Lung (tissue), 16 donors: Measurements from ENCODE around the gene AJM1. TPM values are rescaled to one million over a fixed set of nuclear protein-coding genes. Genes with fewer than 3 reads are reported as not detected.
A peak's percentile ranks its signal among the peaks of the same experiment; 100 is the strongest.
"Not testable (repeated sequence)": the region's sequence is repeated elsewhere in the genome, so short reads cannot be mapped to it uniquely, and the experiment has no call there.

Experiments used
- ATAC-seq: fragments of 200-7000 bp; cut with Tn5 transposase; one replicate; pipeline ENCODE4 v1.9.1; 2020; ENCODE audit warnings: moderate number of reproducible peaks; ENCODE audit not compliant: insufficient read depth, low FRiP score
- DNase-seq, 3 donors: peaks; one replicate each; pipeline ENCODE4 v3.0.0-alpha.2; 2013 to 2017
- H3K27ac ChIP-seq, 2 donors: one replicate each; pipeline ENCODE4 v1.5.1; 2013; ENCODE audit warnings: mild to moderate bottlenecking in 2 of 2, moderate library complexity in 2 of 2, control low read depth in 1 of 2, inconsistent platforms in 1 of 2, low read depth in 1 of 2, low read length in 1 of 2
- H3K27me3 ChIP-seq, 3 donors: one replicate each; pipeline ENCODE4 v1.5.1; 2013; ENCODE audit warnings: low read length in 2 of 3; ENCODE audit not compliant: control insufficient read depth in 3 of 3, insufficient read depth in 3 of 3
- H3K36me3 ChIP-seq, 4 donors: one replicate each; pipeline ENCODE4 v1.5.1; 2013; ENCODE audit warnings: low read length in 4 of 4, mild to moderate bottlenecking in 1 of 4, moderate library complexity in 1 of 4; ENCODE audit not compliant: control insufficient read depth in 4 of 4, insufficient read depth in 4 of 4
- H3K4me1 ChIP-seq, 5 donors: one replicate each; pipeline ENCODE4 v1.5.1; 2013; ENCODE audit warnings: low read length in 5 of 5, mild to moderate bottlenecking in 2 of 5, moderate library complexity in 1 of 5; ENCODE audit not compliant: control insufficient read depth in 5 of 5, insufficient read depth in 5 of 5
- H3K4me3 ChIP-seq: one replicate; pipeline ENCODE4 v1.5.1; 2013; ENCODE audit warnings: mild to moderate bottlenecking, control low read depth, moderate library complexity
- H3K9ac ChIP-seq, 2 donors: one replicate each; pipeline ENCODE4 v1.5.1; 2013; ENCODE audit warnings: low read length in 2 of 2, control low read depth in 1 of 2; ENCODE audit not compliant: insufficient read depth in 1 of 2
- H3K9me3 ChIP-seq, 4 donors: one replicate each; pipeline ENCODE4 v1.5.1; 2013; ENCODE audit warnings: low read length in 3 of 4, mild to moderate bottlenecking in 1 of 4, moderate library complexity in 1 of 4; ENCODE audit not compliant: control insufficient read depth in 4 of 4, insufficient read depth in 3 of 4
- WGBS, 2 donors: extraction: QIAGEN DNeasy Blood & Tissue Kit; methylation state at CpG; one replicate each; pipeline ENCODE4 v1.1.7; 2013; 5-methylcytosine and 5-hydroxymethylcytosine counted together
- long read RNA-seq, 5 donors: transcript quantifications; one replicate each; lab custom pipeline, GENCODE V29; 2026
- polyA plus RNA-seq, 2 donors: library from polyadenylated mRNA; stranded (reverse); fragments of 200-250 nt; gene quantifications; one replicate each; pipeline ENCODE4 v1.2.1, GENCODE V29; 2013
- total RNA-seq, 2 donors: library from RNA; depleted of rRNA in 1 of 2; stranded (reverse); fragments of >200 nt in 1 of 2; gene quantifications; one replicate each; pipeline ENCODE4 v1.2.1, GENCODE V29; 2014 to 2021
- TF ChIP-seq, protein P1 (sequence below): IDR thresholded peaks from 2 replicates; pipeline ENCODE4 v1.5.1; 2012; ENCODE audit warnings: mild to moderate bottlenecking; ENCODE audit errors: control extremely low read depth, extremely low read depth
- donor health status: control.
- donor health status: control.
- donor health status: Bipolar disorder and iron deficiency.
- donor health status: healthy.
- donor health status: DM: yes; HTN: yes; CAD: no.

AJM1 gene
- total RNA-seq: 1 to 10 TPM; 1.6 to 4.3 TPM
- polyA plus RNA-seq: 1 to 10 TPM; 1.1 to 1.3 TPM
- long read RNA-seq, donor 1, full-length matches to known transcripts: 6 of 6 reads
- long read RNA-seq, donor 1, partial matches to known transcripts: 0 of 6 reads
- long read RNA-seq, donor 1, other reads (novel, unspliced or antisense): 0 of 6 reads
- long read RNA-seq, donor 2, full-length matches to known transcripts: 2 of 2 reads
- long read RNA-seq, donor 2, partial matches to known transcripts: 0 of 2 reads
- long read RNA-seq, donor 2, other reads (novel, unspliced or antisense): 0 of 2 reads
- long read RNA-seq, donor 3, full-length matches to known transcripts: 4 of 4 reads
- long read RNA-seq, donor 3, partial matches to known transcripts: 0 of 4 reads
- long read RNA-seq, donor 3, other reads (novel, unspliced or antisense): 0 of 4 reads
- long read RNA-seq, donor 4, full-length matches to known transcripts: 3 of 3 reads
- long read RNA-seq, donor 4, partial matches to known transcripts: 0 of 3 reads
- long read RNA-seq, donor 4, other reads (novel, unspliced or antisense): 0 of 3 reads
- long read RNA-seq, donor 5, full-length matches to known transcripts: 6 of 6 reads
- long read RNA-seq, donor 5, partial matches to known transcripts: 0 of 6 reads
- long read RNA-seq, donor 5, other reads (novel, unspliced or antisense): 0 of 6 reads

DNA sequence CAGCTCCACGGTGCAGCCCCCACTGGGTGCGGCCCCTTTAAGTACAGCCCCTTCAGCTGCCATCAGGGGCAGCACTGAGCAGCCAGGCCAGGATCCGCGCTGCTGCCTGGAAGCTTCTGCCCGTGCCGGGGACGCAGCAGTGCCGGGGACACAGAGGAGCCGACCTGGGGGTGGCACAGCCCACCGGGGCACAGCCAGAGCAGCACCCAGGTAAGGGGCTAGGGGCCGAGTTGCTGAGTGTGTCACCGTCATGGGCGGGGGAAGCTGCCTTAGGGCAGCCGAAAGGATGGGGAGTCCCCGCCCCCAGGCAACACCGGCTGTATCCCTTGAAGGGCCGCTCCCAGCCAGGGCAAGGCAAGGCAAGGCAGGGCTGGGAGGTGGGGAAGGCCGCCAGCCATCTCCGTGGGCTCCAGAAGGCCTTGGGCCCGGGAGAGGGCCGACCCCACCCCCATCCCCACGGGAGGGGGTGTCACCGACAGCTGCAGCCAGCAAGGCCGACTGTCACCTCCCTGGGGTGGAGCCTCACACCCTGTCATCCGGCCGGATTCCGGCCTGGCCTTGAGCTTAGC is at the start of gene AJM1:
Gene AJM1, plus strand, starts transcription at position 99 of the 569 bp plus-strand sequence. CDS start 1,937 bp downstream, outside the sequence.
- H3K36me3 ChIP-seq: peaks cover 0 to 30% (median 2%) of the 10 kb centered on the region in 4 donors
- H3K27ac ChIP-seq, H3K9me3 ChIP-seq, H3K9ac ChIP-seq, H3K4me3 ChIP-seq: not testable (repeated sequence)
- H3K4me1 ChIP-seq: peaks cover 0 to 23% (median 12%) of the 10 kb centered on the region in 5 donors
- ATAC-seq (peak; percentile 78), DNase-seq (peak; percentile 78 to 84 (median 83))
- TF ChIP-seq, protein P1, sequence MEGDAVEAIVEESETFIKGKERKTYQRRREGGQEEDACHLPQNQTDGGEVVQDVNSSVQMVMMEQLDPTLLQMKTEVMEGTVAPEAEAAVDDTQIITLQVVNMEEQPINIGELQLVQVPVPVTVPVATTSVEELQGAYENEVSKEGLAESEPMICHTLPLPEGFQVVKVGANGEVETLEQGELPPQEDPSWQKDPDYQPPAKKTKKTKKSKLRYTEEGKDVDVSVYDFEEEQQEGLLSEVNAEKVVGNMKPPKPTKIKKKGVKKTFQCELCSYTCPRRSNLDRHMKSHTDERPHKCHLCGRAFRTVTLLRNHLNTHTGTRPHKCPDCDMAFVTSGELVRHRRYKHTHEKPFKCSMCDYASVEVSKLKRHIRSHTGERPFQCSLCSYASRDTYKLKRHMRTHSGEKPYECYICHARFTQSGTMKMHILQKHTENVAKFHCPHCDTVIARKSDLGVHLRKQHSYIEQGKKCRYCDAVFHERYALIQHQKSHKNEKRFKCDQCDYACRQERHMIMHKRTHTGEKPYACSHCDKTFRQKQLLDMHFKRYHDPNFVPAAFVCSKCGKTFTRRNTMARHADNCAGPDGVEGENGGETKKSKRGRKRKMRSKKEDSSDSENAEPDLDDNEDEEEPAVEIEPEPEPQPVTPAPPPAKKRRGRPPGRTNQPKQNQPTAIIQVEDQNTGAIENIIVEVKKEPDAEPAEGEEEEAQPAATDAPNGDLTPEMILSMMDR: peak; percentile 69
- peaks cover 3 to 17% (median 8%) of the 10 kb centered on the region in 3 donors for H3K27me3 ChIP-seq
- WGBS, 2 donors: 1% methylated on average over 21 to 24 of the region's 27 CpGs

DNA sequence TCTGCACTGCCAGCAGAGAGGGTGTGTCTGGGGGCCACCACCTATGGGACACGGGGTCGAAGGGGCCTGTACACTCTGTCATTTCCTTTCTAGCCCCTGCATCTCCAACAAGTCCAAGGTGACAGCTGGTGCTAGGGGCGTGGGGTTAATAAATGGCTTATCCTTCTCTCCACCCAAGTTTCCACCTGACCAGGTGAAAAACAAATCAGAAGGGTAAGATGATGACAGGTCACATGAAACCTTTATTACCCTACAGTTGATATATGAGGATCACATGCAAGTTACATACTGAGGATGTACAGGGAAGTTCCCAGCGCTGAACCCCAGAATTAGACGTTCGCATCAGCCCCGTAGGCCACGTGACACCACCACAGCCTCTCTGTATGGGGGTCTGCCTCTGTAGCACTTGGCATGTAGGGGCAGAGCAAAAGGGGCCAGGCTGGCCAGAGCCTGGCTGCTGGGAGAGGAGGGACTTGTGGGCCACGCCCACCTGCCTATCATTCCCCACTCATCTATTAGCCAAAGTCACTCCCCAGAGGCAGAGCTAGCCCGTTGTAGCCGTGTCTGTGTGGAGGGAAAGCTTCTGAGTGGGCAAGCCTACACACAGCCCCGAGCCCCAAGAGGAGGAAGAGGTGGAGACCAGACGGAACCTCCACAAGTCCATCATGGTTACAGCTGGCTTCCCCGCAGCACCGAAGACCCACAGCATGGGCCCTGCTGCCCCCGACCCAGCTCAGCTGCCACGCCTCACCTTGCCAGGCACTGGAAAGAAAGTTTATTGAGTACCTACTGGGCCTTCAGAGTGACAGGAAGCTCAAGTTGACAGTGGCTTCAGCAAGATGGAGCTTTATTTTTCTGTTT is 49.0 kb upstream of the AJM1 start:
- TF ChIP-seq, protein P1: no peak
- H3K27ac ChIP-seq: no peak overlapping the region
- no peak for ATAC-seq

DNA sequence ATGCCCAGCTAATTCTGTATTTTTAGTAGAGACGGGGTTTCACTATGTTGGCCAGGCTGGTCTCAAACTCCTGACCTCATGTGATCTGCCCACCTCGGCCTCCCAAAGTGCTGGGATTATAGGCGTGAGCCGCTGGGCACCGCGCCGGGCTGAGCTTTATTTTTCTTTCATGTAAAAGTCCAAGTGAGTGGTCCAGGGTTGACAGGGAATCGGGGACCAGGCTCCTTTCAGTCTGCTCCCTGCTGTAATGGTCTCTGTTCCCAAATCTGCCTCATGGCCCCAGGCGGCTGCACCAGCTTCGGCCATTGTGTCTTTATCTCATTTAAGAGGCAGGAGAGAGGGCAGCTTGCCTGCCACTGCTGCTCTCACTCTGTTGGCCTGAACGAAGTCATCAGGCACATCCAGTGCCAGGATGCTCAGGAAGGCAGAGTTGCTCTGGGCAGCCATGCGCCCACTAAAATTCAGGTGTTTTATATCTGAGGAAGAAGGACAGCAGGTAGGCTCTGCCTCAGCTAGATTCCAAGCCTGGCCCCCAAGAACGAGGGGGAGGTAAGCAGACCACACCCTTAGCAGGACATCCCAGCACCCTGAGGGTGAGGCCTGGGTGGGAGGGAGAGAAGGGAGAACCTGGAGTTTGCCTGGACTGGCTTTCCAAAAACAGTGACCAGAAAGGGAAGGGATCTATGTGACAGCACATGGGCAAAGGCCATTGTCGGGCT is 47.8 kb upstream of the AJM1 start:
- ATAC-seq (no peak), DNase-seq (no peak)
- whole genome bisulfite sequencing, 2 donors: 90 to 92% methylated on average over 14 of the region's 14 CpGs
- no peak overlapping the region for H3K9ac ChIP-seq
- TF ChIP-seq, protein P1: no peak
- H3K36me3 ChIP-seq: peaks cover 0 to 9% (median 3%) of the 10 kb centered on the region in 4 donors
- H3K27me3 ChIP-seq: peaks cover 0 to 6% (median 2%) of the 10 kb centered on the region in 3 donors
- H3K4me3 ChIP-seq: no peak overlapping the region
- H3K4me1 ChIP-seq: peaks cover 0 to 39% (median 8%) of the 10 kb centered on the region in 5 donors
- H3K9me3 ChIP-seq: no peaks in the 10 kb centered on the region
- no peak overlapping the region for H3K27ac ChIP-seq

More for the DNA sequence above, 49.0 kb upstream of the AJM1 start:
- no peaks in the 10 kb centered on the region for H3K27me3 ChIP-seq
- peaks cover 0 to 31% (median 7%) of the 10 kb centered on the region in 5 donors for H3K4me1 ChIP-seq
- no peak overlapping the region for H3K9ac ChIP-seq
- no peak overlapping the region for H3K4me3 ChIP-seq
- 84 to 85% methylated on average over 17 of the region's 17 CpGs for WGBS, 2 donors
- DNase-seq: no peak
- no peaks in the 10 kb centered on the region for H3K9me3 ChIP-seq
- H3K36me3 ChIP-seq: peaks cover 0 to 9% (median 3%) of the 10 kb centered on the region in 4 donors
